Mucosa of descending colon (tissue), 3 donors: ENCODE results near the gene ZNF511. TPM values are rescaled to one million over a fixed set of nuclear protein-coding genes. Genes with fewer than 3 reads are reported as not detected.
"Not testable (repeated sequence)": the region's sequence is repeated elsewhere in the genome, so short reads cannot be mapped to it uniquely, and the experiment has no call there.

Experiments used
- ATAC-seq: fragments of 200-7000 bp; cut with Tn5 transposase; one replicate; pipeline ENCODE4 v1.9.1; 2020; ENCODE audit warnings: mild to moderate bottlenecking, moderate library complexity
- DNase-seq, 3 donors: peaks; one replicate each; pipeline ENCODE4 v3.0.0-alpha.2; 2020
- H3K36me3 ChIP-seq: fragments of 200-600 bp; one replicate; pipeline ENCODE4 v1.8.0; 2021; ENCODE audit warnings: low read depth, mild to moderate bottlenecking
- H3K4me1 ChIP-seq: fragments of 200-600 bp; one replicate; pipeline ENCODE4 v1.8.0; 2021; ENCODE audit warnings: low read depth, mild to moderate bottlenecking
- H3K4me3 ChIP-seq: fragments of 200-600 bp; one replicate; pipeline ENCODE4 v1.8.0; 2021; ENCODE audit warnings: mild to moderate bottlenecking
- H3K9me3 ChIP-seq: fragments of 200-600 bp; one replicate; pipeline ENCODE4 v1.8.0; 2021; ENCODE audit warnings: mild to moderate bottlenecking
- intact Hi-C, 2 donors: fragments of 100-400 bp; cut with DNase I in 1 of 2; cut with micrococcal nuclease in 1 of 2; formaldehyde crosslinking; loops; one replicate each; pipeline versions ENCODE4 v1.11.0 to v1.11.1; 2022; cut with DNase I, micrococcal nuclease
- total RNA-seq, 3 donors: library from RNA; stranded (reverse); fragmentation: NEBNext Ultra II Directional in 2 of 3; extraction: Animal tissue kit (Norgen Biotek cat#: 25700) in 2 of 3; gene quantifications; one replicate each; pipeline versions ENCODE4 v1.2.1 to v1.2.4, GENCODE V29; 2021 to 2023
- TF ChIP-seq, protein P1 (sequence below): fragments of 200-600 bp; IDR thresholded peaks from one replicate; pipeline ENCODE4 v1.8.0; 2022; ENCODE audit warnings: antibody characterized with exemption, mild to moderate bottlenecking
- donor health status: DM: no; HTN: no; CAD: no; lungs with moderate emphysema.
- donor health status: DM: no; HTN: no; CAD: no.
- donor health status: DM: no; HTN: yes; CAD: no.

The ZNF511 gene
- total RNA-seq, 3 donors from 2014 or later = 39.1 to 54.0 (median 42.7) TPM

- ATAC-seq = peak; percentile 2
Observed at GRCh38 chr10:133262696-133263095, 46.0 kb upstream of the ZNF511 start.

DNA sequence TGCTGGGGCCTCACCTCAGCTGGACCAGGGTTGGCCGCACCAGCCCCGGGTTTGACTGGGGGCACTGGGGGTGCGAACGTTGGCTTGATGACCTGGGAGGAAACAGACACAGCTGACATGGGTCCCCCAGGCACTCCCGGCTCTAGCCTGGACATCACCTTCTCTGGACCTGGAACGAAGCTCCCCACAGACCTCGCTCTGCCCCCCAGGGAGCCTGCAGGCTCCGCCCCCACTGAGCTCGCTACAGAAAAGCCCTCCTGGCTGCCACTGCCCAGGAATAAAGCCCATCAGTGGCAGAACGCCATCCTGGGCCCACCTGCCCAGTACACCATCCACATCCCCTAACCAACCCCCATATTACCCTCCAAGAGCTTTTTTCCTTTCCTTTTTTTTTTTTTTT lies 45.0 kb upstream of the ZNF511 start:
- no peak for DNase-seq
- H3K36me3 ChIP-seq = no peaks in the 10 kb centered on the region
- ATAC-seq = no peak
- intact Hi-C loops = no loop called here
- TF ChIP-seq, protein P1, sequence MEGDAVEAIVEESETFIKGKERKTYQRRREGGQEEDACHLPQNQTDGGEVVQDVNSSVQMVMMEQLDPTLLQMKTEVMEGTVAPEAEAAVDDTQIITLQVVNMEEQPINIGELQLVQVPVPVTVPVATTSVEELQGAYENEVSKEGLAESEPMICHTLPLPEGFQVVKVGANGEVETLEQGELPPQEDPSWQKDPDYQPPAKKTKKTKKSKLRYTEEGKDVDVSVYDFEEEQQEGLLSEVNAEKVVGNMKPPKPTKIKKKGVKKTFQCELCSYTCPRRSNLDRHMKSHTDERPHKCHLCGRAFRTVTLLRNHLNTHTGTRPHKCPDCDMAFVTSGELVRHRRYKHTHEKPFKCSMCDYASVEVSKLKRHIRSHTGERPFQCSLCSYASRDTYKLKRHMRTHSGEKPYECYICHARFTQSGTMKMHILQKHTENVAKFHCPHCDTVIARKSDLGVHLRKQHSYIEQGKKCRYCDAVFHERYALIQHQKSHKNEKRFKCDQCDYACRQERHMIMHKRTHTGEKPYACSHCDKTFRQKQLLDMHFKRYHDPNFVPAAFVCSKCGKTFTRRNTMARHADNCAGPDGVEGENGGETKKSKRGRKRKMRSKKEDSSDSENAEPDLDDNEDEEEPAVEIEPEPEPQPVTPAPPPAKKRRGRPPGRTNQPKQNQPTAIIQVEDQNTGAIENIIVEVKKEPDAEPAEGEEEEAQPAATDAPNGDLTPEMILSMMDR = no peak
- H3K4me3 ChIP-seq = no peak overlapping the region
- peaks cover 34% of the 10 kb centered on the region for H3K4me1 ChIP-seq
- H3K9me3 ChIP-seq = no peaks in the 10 kb centered on the region

More at GRCh38 chr10:133262696-133263095, 46.0 kb upstream of the ZNF511 start:
- no peak overlapping the region for H3K4me3 ChIP-seq
- DNase-seq = peak in 1 of 3 donors; percentile 68
- TF ChIP-seq, protein P1 = no peak
- no peaks in the 10 kb centered on the region for H3K9me3 ChIP-seq
- intact Hi-C loops = no loop called here
- no peaks in the 10 kb centered on the region for H3K36me3 ChIP-seq
- peaks cover 44% of the 10 kb centered on the region for H3K4me1 ChIP-seq

DNA sequence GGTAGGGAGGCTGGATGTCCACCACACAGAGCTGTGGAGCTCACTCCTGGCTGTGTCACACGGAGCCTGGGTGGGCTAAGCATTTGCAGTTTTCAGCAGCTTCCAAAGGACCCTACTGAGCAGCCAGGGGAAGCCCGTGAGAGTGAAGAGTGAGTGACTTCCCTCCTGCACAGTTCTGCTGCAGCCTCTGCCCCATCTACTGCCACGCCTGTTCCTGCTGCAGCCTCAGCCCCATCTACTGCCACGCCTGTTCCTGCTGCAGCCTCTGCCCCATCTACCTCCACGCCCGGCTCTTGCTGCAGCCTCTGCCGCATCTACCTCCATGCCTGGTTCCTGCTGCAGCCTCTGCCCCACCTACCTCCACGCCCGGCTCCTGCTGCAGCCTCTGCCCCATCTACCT lies 44.3 kb upstream of the ZNF511 start:
- no peaks in the 10 kb centered on the region for H3K36me3 ChIP-seq
- ATAC-seq (peak; percentile 24), DNase-seq (peak; percentile 65 to 86 (median 76))
- no peaks in the 10 kb centered on the region for H3K9me3 ChIP-seq
- no peak overlapping the region for H3K4me3 ChIP-seq
- intact Hi-C loops = no loop called here
- TF ChIP-seq, protein P1 = no peak
- peaks cover 31% of the 10 kb centered on the region for H3K4me1 ChIP-seq

- H3K4me3 ChIP-seq, H3K36me3 ChIP-seq, H3K9me3 ChIP-seq, intact Hi-C loops, ATAC-seq: not testable (repeated sequence)
- DNase-seq = peak in 2 of 3 donors; percentile 65 to 71
- H3K4me1 ChIP-seq = peaks cover 31% of the 10 kb centered on the region
Observed at GRCh38 chr10:133265052-133265451, 43.7 kb upstream of the ZNF511 start.

GRCh38 chr10:133266056-133266795 lies 42.5 kb upstream of the ZNF511 start:
- Histone ChIP-seq H3K9me3 (no peaks in the 10 kb centered on the region), H3K4me1 (peaks cover 27% of the 10 kb centered on the region), H3K36me3 (no peaks in the 10 kb centered on the region), H3K4me3 (no peak overlapping the region)
- intact Hi-C loops = no loop called here
- TF ChIP-seq, protein P1 = no peak
- no peak for ATAC-seq
- DNase-seq = no peak

- no peak for ATAC-seq
- intact Hi-C loops = no loop called here
- TF ChIP-seq, protein P1 = no peak
Observed at GRCh38 chr10:133267293-133267692, 41.4 kb upstream of the ZNF511 start.

More at GRCh38 chr10:133267293-133267692, 41.4 kb upstream of the ZNF511 start:
- H3K4me3 ChIP-seq = no peak overlapping the region
- H3K36me3 ChIP-seq = no peaks in the 10 kb centered on the region
- no peaks in the 10 kb centered on the region for H3K9me3 ChIP-seq
- H3K4me1 ChIP-seq = peaks cover 24% of the 10 kb centered on the region
- no peak for DNase-seq
